ENCODE measurements around the gene TRIM37. TPM values are rescaled to one million over a fixed set of nuclear protein-coding genes. Genes with fewer than 3 reads are reported as not detected.

Gene TRIM37, protein sequence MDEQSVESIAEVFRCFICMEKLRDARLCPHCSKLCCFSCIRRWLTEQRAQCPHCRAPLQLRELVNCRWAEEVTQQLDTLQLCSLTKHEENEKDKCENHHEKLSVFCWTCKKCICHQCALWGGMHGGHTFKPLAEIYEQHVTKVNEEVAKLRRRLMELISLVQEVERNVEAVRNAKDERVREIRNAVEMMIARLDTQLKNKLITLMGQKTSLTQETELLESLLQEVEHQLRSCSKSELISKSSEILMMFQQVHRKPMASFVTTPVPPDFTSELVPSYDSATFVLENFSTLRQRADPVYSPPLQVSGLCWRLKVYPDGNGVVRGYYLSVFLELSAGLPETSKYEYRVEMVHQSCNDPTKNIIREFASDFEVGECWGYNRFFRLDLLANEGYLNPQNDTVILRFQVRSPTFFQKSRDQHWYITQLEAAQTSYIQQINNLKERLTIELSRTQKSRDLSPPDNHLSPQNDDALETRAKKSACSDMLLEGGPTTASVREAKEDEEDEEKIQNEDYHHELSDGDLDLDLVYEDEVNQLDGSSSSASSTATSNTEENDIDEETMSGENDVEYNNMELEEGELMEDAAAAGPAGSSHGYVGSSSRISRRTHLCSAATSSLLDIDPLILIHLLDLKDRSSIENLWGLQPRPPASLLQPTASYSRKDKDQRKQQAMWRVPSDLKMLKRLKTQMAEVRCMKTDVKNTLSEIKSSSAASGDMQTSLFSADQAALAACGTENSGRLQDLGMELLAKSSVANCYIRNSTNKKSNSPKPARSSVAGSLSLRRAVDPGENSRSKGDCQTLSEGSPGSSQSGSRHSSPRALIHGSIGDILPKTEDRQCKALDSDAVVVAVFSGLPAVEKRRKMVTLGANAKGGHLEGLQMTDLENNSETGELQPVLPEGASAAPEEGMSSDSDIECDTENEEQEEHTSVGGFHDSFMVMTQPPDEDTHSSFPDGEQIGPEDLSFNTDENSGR
- 32.6 and 35.9 TPM in 2 replicates for total RNA-seq
- long read RNA-seq, full-length matches to known transcripts = 23 of 117 reads
- long read RNA-seq, partial matches to known transcripts = 69 of 117 reads
- long read RNA-seq, other reads (novel, unspliced or antisense) = 25 of 117 reads

DNA sequence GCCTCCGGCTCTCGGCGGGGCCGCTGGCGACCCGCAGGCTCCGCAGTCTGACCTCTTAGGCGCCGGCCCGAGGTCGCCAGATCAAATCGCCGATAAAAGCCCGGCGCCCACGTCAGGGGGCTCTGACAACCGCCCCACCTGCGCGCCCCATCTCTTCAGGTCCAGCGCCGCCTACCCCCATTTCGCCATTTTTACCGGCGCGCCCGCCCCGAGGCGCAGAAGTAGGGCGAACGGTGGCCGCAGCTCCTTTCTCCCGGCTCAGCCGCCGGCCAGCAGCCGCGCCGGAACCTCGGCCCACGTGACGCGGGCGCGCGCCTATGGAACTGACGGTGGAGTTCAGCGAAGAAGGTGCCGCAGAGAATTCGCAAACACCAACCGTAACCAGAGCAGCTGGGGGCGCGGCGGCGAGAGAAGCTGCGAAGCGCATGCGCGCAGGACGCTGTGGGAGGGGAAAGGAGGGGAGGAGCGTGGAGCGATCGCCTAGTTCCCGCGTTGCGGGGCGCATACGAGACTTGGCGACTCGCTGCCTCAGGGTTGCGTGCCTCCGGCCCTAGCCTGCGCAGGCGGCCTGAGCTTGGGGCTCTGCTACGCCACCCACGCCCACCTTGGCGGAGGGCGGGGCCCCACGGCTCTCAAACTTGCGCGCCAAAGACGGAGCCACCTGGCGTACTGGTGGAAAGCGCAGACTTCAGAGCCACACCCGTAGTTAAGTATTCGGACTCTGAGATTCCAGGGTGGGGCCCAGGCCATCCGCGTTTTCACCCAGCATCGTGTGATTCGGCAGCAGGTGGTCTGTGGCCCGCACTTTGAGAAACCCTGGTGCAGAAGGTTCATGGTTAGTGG lies at the start of gene TRIM37:
Gene TRIM37 (minus strand): TSS at position 418 of the 843 bp plus-strand sequence. CDS start 419 bp downstream, outside the sequence.
- peak; percentile 100 for DNase-seq (ENCODE audit: extremely low spot score, unreplicated experiment)
- Mint-ChIP-seq H3K4me1 (ENCODE audit: unreplicated experiment) (peaks cover 31% of the 10 kb centered on the region), H3K27me3 (ENCODE audit: unreplicated experiment) (no peaks in the 10 kb centered on the region), H3K4me3 (ENCODE audit: unreplicated experiment) (peak within 1 kb of the TSS; percentile 95), H3K27ac (ENCODE audit: unreplicated experiment) (peak within 1 kb of the TSS; percentile 90), H3K36me3 (ENCODE audit: unreplicated experiment) (peaks cover 16% of the 10 kb centered on the region), H3K9me3 (ENCODE audit: unreplicated experiment) (no peaks in the 10 kb centered on the region)
- TF ChIP-seq, protein P1, sequence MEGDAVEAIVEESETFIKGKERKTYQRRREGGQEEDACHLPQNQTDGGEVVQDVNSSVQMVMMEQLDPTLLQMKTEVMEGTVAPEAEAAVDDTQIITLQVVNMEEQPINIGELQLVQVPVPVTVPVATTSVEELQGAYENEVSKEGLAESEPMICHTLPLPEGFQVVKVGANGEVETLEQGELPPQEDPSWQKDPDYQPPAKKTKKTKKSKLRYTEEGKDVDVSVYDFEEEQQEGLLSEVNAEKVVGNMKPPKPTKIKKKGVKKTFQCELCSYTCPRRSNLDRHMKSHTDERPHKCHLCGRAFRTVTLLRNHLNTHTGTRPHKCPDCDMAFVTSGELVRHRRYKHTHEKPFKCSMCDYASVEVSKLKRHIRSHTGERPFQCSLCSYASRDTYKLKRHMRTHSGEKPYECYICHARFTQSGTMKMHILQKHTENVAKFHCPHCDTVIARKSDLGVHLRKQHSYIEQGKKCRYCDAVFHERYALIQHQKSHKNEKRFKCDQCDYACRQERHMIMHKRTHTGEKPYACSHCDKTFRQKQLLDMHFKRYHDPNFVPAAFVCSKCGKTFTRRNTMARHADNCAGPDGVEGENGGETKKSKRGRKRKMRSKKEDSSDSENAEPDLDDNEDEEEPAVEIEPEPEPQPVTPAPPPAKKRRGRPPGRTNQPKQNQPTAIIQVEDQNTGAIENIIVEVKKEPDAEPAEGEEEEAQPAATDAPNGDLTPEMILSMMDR (IDR thresholded peaks at IDR 0.05) = no peak

DNA sequence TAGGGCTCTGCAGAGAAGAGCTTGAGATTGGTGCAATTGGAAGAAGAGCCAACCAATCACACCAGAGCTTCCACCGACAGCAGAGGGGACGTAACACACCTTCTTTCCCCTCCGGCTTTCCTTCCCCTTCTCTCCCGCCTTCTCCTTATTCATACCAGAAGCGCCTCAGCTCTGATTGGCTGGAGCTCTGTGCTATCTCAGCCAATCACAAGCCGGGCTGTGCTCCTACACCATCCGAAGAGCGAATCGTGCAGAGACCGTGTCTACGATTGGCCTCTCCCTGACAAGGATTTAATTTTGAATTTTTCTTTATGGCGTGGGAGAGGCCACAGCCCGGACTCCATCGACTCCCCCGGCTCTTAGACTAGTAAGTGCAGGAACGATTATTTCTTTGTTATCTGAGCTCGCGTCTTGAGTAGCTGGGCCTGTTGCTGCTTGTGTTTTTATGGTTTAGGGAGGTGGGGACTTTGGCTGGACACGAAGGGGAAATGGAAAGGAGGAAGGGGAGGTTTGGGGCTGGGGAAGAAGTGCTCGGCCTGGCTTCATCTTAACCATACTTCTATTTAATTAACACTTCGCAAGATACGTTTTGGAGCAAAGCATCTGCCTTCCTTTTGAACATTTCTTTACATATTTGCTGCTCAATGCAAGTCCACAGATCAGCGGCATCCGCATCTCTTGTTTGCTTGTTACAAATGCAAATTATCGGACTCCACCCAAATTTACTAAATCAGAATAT lies 48.9 kb upstream of the TRIM37 start, which contains the start of gene PRR11:
Gene PRR11 (plus strand): TSS at position 308 of the 739 bp plus-strand sequence. CDS start 14,007 bp downstream, outside the sequence.
- TF ChIP-seq, protein P1 (IDR thresholded peaks at IDR 0.05) = no peak
- peaks cover 53% of the 10 kb centered on the region for H3K4me1 Mint-ChIP-seq (ENCODE audit: unreplicated experiment)
- H3K27ac Mint-ChIP-seq (ENCODE audit: unreplicated experiment) = no peak within 1 kb of the TSS
- no peaks in the 10 kb centered on the region for H3K9me3 Mint-ChIP-seq (ENCODE audit: unreplicated experiment)
- peak within 1 kb of the TSS; percentile 28 for H3K4me3 Mint-ChIP-seq (ENCODE audit: unreplicated experiment)
- DNase-seq (ENCODE audit: extremely low spot score, unreplicated experiment) = peak; percentile 98
- H3K27me3 Mint-ChIP-seq (ENCODE audit: unreplicated experiment) = no peaks in the 10 kb centered on the region
- no peaks in the 10 kb centered on the region for H3K36me3 Mint-ChIP-seq (ENCODE audit: unreplicated experiment)

DNA sequence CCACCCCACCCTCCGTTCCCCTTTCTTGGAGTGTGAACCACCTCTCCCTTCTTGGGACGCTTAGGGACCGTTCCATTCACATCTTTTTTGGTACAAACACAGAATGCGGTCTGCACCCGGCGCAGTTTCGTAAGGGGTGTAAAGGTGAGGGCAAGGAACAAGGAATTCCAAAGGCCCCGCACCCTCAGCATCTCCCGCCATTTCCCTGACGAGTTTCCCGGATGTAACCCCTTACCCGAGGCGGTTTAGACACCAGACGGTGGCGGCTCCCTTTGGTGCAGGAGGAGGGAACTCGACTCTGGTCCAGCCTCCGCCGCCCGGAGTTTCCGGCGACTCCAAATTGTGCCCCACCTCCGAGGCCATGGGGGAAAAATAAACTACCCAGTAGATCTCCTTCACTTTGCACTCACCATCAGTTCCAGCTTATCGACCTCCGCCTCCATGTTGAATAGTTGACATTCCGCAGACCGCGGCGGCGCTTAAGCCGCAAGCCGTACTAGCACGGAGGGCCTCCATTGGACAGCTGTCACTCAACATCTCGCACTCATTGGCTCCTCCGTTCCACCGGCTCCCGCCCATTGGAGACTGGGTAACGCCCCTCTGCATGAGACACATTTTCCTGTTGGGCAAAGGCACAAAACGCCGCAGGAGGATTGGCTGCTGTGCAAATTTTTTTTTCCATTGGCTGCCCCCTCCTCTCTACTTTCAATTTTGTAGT lies 48.2 kb upstream of the TRIM37 start, which contains the start of gene SKA2:
Gene SKA2 (minus strand): TSS at position 466 of the 718 bp plus-strand sequence. CDS start 23 bp downstream, at position 443.
- Mint-ChIP-seq H3K4me1 (ENCODE audit: unreplicated experiment) (peaks cover 53% of the 10 kb centered on the region), H3K36me3 (ENCODE audit: unreplicated experiment) (no peaks in the 10 kb centered on the region), H3K27ac (ENCODE audit: unreplicated experiment) (no peak within 1 kb of the TSS), H3K27me3 (ENCODE audit: unreplicated experiment) (no peaks in the 10 kb centered on the region), H3K9me3 (ENCODE audit: unreplicated experiment) (no peaks in the 10 kb centered on the region), H3K4me3 (ENCODE audit: unreplicated experiment) (no peak within 1 kb of the TSS)
- DNase-seq (ENCODE audit: extremely low spot score, unreplicated experiment) = peak; percentile 99
- TF ChIP-seq, protein P1 (IDR thresholded peaks at IDR 0.05) = no peak

DNA sequence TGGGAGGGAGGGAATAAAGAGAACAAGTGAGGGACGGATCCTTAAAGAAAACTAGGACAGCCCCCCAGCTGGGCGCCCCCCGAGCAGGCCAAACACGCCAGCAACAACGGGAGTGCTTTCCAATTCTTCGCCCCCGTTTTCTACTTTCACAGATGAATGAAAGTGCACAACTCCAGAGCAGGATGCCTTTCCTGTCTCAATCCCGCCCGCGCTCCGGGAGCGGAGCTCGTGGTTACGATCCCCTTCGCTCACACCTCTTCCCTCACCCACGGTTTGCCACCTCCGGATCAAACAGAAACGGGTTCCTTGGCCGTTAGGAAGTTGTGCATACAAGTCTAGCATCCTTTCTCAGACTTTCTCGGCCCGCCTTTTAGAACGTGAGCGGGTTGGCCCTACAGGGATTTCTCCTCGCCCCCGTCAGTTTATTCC lies 47.6 kb upstream of the TRIM37 start:
- Mint-ChIP-seq H3K4me1 (ENCODE audit: unreplicated experiment) (peaks cover 52% of the 10 kb centered on the region), H3K27me3 (ENCODE audit: unreplicated experiment) (no peaks in the 10 kb centered on the region), H3K9me3 (ENCODE audit: unreplicated experiment) (no peaks in the 10 kb centered on the region), H3K27ac (ENCODE audit: unreplicated experiment) (no peak overlapping the region), H3K4me3 (ENCODE audit: unreplicated experiment) (no peak overlapping the region), H3K36me3 (ENCODE audit: unreplicated experiment) (no peaks in the 10 kb centered on the region)
- TF ChIP-seq, protein P1 (IDR thresholded peaks at IDR 0.05) = no peak
- DNase-seq (ENCODE audit: extremely low spot score, unreplicated experiment) = no peak

Data from osteocyte (in vitro differentiated cells).